SU-DHL-6 (cell line): ENCODE measurements around the gene FFAR3.

Source experiments
- CTCF ChIP-seq: fragments of 200-600 bp; sonication (generic); IDR thresholded peaks from one replicate; pipeline ENCODE4 v1.5.1; 2017; ENCODE audit warnings: antibody characterized with exemption, mild to moderate bottlenecking, low read length, moderate library complexity; ENCODE audit not compliant: insufficient read depth, poor library complexity, severe bottlenecking
- EZH2phosphoT487 ChIP-seq: fragments of 200-600 bp; sonication (generic), shearing (Covaris generic); conservative IDR thresholded peaks from 2 replicates; pipeline ENCODE4 v1.6.1; 2018; ENCODE audit warnings: mild to moderate bottlenecking, antibody characterized with exemption, low read length, moderate library complexity, mixed read lengths

DNA sequence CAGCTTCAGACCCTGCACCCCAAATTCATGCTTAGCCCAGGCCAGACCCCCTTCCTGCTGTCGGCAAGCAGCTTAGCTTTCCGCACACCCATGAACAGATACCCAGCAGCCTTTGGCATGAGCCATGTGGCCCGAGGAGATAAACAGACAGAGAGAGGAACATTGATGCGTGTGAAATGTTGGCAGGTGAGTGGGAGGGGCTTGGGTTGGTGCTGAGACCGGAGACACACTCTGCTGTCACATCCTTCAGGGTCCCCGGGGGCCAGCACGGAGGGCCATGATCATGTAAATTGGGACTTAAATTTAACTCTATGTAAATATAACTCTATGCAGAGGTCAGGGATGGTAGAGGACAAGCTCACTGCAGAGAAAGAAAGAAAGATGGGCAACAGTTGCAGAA lies 27.8 kb upstream of the FFAR3 start:
- TF ChIP-seq CTCF (no peak), EZH2phosphoT487 (no peak)
